ENCODE data around the gene TPST1. TPM values are rescaled to one million over a fixed set of nuclear protein-coding genes. Genes with fewer than 3 reads are reported as not detected.

Gene TPST1
- total RNA-seq, 1 donor from 2014 or later = 29.6 TPM

- no peak for TF ChIP-seq CTCF (IDR thresholded peaks at IDR 0.05; ENCODE audit: unreplicated experiment)
- Mint-ChIP-seq H3K27me3 (no peaks in the 10 kb centered on the region), H3K36me3 (ENCODE audit: insufficient read depth) (peaks cover 5% of the 10 kb centered on the region), H3K9me3 (ENCODE audit: low read depth) (peaks cover under 1% of the 10 kb centered on the region), H3K4me1 (ENCODE audit: low read depth) (peaks cover 46% of the 10 kb centered on the region), H3K27ac (no peak overlapping the region), H3K4me3 (ENCODE audit: low read depth) (no peak overlapping the region)
- no peak for DNase-seq (ENCODE audit: low spot score, unreplicated experiment)
Observed at GRCh38 chr7:66304536-66304935, 99.4 kb downstream of the TPST1 start.

- Mint-ChIP-seq H3K4me1 (ENCODE audit: low read depth) (peaks cover 51% of the 10 kb centered on the region), H3K9me3 (ENCODE audit: low read depth) (no peaks in the 10 kb centered on the region), H3K27ac (peak overlapping the region; percentile 67)
Observed at GRCh38 chr7:66306243-66306642, 101.1 kb downstream of the TPST1 start.

GRCh38 chr7:66307591-66308215, 102.6 kb downstream of the TPST1 start:
- no peak for DNase-seq (ENCODE audit: low spot score, unreplicated experiment)
- Mint-ChIP-seq H3K4me1 (ENCODE audit: low read depth) (peaks cover 36% of the 10 kb centered on the region), H3K36me3 (ENCODE audit: insufficient read depth) (no peaks in the 10 kb centered on the region), H3K4me3 (ENCODE audit: low read depth) (no peak overlapping the region), H3K27ac (no peak overlapping the region), H3K9me3 (ENCODE audit: low read depth) (no peaks in the 10 kb centered on the region), H3K27me3 (no peaks in the 10 kb centered on the region)
- no peak for TF ChIP-seq CTCF (IDR thresholded peaks at IDR 0.05; ENCODE audit: unreplicated experiment)

More at GRCh38 chr7:66306243-66306642, 101.1 kb downstream of the TPST1 start:
- Mint-ChIP-seq H3K27me3 (no peaks in the 10 kb centered on the region), H3K4me3 (ENCODE audit: low read depth) (no peak overlapping the region), H3K36me3 (ENCODE audit: insufficient read depth) (no peaks in the 10 kb centered on the region)
- no peak for DNase-seq (ENCODE audit: low spot score, unreplicated experiment)
- no peak for TF ChIP-seq CTCF (IDR thresholded peaks at IDR 0.05; ENCODE audit: unreplicated experiment)

GRCh38 chr7:66308411-66308810, 103.3 kb downstream of the TPST1 start:
- H3K27ac Mint-ChIP-seq = no peak overlapping the region
- H3K27me3 Mint-ChIP-seq = no peaks in the 10 kb centered on the region
- no peaks in the 10 kb centered on the region for H3K9me3 Mint-ChIP-seq (ENCODE audit: low read depth)
- no peak overlapping the region for H3K4me3 Mint-ChIP-seq (ENCODE audit: low read depth)
- no peak for TF ChIP-seq CTCF (IDR thresholded peaks at IDR 0.05; ENCODE audit: unreplicated experiment)
- peaks cover 32% of the 10 kb centered on the region for H3K4me1 Mint-ChIP-seq (ENCODE audit: low read depth)
- H3K36me3 Mint-ChIP-seq (ENCODE audit: insufficient read depth) = no peaks in the 10 kb centered on the region
- DNase-seq (ENCODE audit: low spot score, unreplicated experiment) = no peak

- Mint-ChIP-seq H3K27me3 (no peaks in the 10 kb centered on the region), H3K4me3 (ENCODE audit: low read depth) (no peak overlapping the region), H3K9me3 (ENCODE audit: low read depth) (no peaks in the 10 kb centered on the region), H3K27ac (no peak overlapping the region), H3K4me1 (ENCODE audit: low read depth) (peaks cover 23% of the 10 kb centered on the region), H3K36me3 (ENCODE audit: insufficient read depth) (no peaks in the 10 kb centered on the region)
- DNase-seq (ENCODE audit: low spot score, unreplicated experiment) = no peak
- no peak for TF ChIP-seq CTCF (IDR thresholded peaks at IDR 0.05; ENCODE audit: unreplicated experiment)
Observed at GRCh38 chr7:66310620-66311019, 105.5 kb downstream of the TPST1 start.
